DND-41 (cell line): ENCODE measurements around the gene WAPL.

Experiments
- EZH2 ChIP-seq: IDR thresholded peaks from 3 replicates; pipeline ENCODE4 v1.6.1; 2012; ENCODE audit warnings: borderline replicate concordance, low read depth, mild to moderate bottlenecking, moderate library complexity, low read length, inconsistent platforms; ENCODE audit not compliant: severe bottlenecking
- TF ChIP-seq, protein P1 (sequence below): IDR thresholded peaks from 2 replicates; pipeline ENCODE4 v1.5.1; 2012; ENCODE audit warnings: borderline replicate concordance, low read length, moderate library complexity, mild to moderate bottlenecking; ENCODE audit not compliant: poor library complexity, severe bottlenecking; ENCODE audit errors: extremely low read depth

DNA sequence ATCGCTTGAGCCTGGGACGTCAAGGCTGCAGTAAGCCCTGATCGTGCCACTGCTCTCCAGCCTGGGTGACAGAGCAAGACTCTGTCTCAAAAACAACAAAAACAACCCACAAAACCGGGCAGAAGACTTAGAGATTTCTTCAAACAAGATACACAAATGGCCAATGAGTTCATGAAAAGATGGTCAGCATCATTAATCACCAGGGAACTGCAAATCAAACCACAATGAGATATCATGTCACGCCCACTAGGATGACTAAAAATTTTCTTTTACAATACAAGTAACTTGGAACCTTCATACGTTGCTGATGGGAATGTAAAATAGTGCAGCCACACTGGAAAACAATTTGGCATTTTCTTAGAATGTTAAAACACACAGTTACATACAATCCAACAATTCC, 77.7 kb downstream of the WAPL start:
- TF ChIP-seq, protein P1, sequence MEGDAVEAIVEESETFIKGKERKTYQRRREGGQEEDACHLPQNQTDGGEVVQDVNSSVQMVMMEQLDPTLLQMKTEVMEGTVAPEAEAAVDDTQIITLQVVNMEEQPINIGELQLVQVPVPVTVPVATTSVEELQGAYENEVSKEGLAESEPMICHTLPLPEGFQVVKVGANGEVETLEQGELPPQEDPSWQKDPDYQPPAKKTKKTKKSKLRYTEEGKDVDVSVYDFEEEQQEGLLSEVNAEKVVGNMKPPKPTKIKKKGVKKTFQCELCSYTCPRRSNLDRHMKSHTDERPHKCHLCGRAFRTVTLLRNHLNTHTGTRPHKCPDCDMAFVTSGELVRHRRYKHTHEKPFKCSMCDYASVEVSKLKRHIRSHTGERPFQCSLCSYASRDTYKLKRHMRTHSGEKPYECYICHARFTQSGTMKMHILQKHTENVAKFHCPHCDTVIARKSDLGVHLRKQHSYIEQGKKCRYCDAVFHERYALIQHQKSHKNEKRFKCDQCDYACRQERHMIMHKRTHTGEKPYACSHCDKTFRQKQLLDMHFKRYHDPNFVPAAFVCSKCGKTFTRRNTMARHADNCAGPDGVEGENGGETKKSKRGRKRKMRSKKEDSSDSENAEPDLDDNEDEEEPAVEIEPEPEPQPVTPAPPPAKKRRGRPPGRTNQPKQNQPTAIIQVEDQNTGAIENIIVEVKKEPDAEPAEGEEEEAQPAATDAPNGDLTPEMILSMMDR, result no peak
- no peak for TF ChIP-seq EZH2
